Astrocyte of the cerebellum (primary cell): Measurements from ENCODE around the gene CCNI2.
"Not testable (repeated sequence)": the region's sequence is repeated elsewhere in the genome, so short reads cannot be mapped to it uniquely, and the experiment has no call there.

Experiments
- DNase-seq: peaks from one replicate; pipeline ENCODE4 v3.0.0-alpha.2; 2011; ENCODE audit warnings: low read depth
- H3K4me3 ChIP-seq: 2 replicates; pipeline ENCODE4 v1.5.1; 2011; ENCODE audit warnings: mild to moderate bottlenecking, low read depth, low read length, moderate library complexity
- in situ Hi-C: cut with HindIII; loops from 2 replicates; pipeline ENCODE4 v1.10.0; 2017; ENCODE audit warnings: low sequenced_read_pairs
- TF ChIP-seq, protein P1 (sequence below): IDR thresholded peaks from 2 replicates; pipeline ENCODE4 v1.5.1; 2012; ENCODE audit warnings: low read length, low read depth, moderate library complexity, mild to moderate bottlenecking; ENCODE audit errors: missing control alignments

CCNI2 gene

DNA sequence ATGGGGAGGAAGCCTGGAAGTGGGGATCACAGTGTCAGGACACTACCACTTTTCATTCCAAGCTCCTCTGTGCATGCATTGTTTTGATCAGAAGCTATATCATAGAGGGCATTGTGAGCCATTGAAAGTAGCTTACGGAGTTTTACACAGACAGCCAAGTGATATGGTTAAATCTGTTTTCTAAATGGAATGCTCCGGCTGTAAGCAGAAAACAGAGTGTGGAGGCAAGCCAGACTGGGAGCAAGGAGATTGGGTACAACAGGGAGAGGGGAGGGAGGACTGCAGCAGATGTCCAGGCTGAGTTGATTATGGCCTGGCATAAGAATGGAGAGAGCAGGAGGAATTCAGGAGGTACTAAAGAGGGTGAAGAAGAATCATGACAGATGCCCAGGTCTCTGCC is 50.4 kb downstream of the CCNI2 start:
- DNase-seq = no peak
- TF ChIP-seq, protein P1, sequence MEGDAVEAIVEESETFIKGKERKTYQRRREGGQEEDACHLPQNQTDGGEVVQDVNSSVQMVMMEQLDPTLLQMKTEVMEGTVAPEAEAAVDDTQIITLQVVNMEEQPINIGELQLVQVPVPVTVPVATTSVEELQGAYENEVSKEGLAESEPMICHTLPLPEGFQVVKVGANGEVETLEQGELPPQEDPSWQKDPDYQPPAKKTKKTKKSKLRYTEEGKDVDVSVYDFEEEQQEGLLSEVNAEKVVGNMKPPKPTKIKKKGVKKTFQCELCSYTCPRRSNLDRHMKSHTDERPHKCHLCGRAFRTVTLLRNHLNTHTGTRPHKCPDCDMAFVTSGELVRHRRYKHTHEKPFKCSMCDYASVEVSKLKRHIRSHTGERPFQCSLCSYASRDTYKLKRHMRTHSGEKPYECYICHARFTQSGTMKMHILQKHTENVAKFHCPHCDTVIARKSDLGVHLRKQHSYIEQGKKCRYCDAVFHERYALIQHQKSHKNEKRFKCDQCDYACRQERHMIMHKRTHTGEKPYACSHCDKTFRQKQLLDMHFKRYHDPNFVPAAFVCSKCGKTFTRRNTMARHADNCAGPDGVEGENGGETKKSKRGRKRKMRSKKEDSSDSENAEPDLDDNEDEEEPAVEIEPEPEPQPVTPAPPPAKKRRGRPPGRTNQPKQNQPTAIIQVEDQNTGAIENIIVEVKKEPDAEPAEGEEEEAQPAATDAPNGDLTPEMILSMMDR = no peak
- in situ Hi-C loops = no loop called here
- no peak overlapping the region for H3K4me3 ChIP-seq

DNA sequence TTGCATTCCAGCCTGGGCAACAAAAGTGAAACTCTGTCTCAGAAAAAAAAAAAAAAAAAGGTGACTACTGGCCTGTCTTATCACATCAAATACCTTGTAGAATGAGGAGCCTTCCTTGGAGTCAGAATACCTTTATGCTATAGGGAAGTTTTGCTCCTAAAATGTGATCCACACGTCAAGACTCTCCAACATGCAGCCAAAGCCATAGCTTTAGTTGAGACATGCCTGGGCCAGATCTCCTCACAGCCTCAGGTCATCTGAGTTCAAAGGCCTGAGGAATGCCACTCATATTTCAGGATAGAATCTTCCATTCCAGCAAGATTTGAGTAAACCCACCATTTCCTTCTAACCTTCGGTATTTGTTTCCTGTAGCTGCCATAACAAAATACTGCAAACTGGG is 52.2 kb downstream of the CCNI2 start:
- in situ Hi-C loops = no loop called here
- H3K4me3 ChIP-seq = no peak overlapping the region
- TF ChIP-seq, protein P1 = no peak
- DNase-seq = no peak

DNA sequence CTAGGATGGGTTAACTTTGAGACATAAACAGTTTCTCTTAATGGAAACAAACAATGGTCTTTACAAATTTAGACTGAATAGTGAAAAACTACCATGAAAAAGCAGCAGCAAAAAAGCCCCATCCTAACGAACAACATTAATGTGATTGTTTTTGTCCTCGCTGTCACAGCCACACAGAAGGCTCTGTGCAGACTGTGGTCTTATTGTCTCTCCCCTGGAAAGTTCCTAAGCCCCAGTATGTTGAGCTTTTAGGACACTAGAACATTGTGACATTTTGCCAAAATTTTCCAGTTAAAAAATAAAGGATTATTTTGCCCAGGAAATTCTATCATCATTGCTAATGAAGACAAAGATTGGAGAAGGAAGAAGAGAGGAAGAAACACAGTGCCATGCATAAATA is 53.3 kb downstream of the CCNI2 start:
- in situ Hi-C loops = no loop called here
- DNase-seq = no peak
- TF ChIP-seq, protein P1 = no peak
- H3K4me3 ChIP-seq = no peak overlapping the region

DNA sequence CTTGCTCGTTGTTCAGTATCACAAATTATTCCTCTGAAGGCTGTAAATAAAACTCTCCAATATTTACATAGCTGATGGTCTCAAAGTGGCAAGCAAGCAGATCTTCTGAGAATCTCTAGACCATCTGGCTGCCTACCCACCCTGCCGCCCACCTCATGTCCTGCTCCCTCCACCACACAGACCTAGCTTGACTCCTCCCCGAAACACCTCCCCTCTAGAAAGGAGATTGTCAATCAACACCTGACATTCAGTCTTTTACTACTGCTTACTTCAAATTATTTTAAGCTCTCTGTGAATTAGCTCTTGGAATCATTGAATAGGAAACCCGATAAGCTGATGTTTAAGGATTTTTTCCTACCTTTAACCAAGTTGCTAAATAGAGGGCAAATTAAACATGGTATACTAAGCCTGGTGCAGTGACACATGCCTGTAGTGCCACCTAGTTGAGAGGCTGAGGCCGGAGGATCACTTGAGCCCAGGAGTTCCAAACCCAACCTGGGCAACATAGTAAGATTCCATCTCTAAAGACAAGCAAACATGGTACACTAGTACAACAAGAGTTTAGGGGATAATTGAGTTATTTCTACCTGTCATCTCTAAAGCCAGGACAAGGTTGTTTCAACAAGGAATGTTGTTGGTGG is 54.9 kb downstream of the CCNI2 start:
- H3K4me3 ChIP-seq = no peak overlapping the region
- DNase-seq = no peak
- in situ Hi-C loops = no loop called here
- TF ChIP-seq, protein P1 = no peak

DNA sequence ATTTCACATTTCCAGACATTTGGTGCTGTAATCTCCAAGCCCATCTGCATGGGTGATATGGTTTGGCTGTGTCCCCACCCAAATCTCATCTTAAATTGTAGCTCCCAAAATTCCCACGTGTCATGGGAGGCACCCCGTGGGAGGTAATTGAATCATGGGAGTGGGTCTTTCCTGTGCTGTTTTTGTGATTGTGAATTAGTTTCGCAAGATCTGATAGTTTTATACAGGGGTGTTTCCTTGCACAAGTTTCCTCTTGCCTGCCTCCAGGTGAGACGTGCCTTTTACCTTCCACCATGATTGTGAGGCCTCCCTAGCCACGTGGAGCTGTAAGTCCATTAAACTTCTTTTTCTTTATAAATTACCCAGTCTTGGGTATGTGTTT is 55.5 kb downstream of the CCNI2 start:
- H3K4me3 ChIP-seq, in situ Hi-C loops, DNase-seq: not testable (repeated sequence)
